Stimulated activated CD4-positive, alpha-beta T cell treated with anti-CD3 and anti-CD28 coated beads, Interleukin-12 subunit alpha, Interleukin-12 subunit beta, amount 100 ng/mL, for 4 hours (primary cell): ENCODE measurements around the gene CARM1.
"Not testable (repeated sequence)": the region's sequence is repeated elsewhere in the genome, so short reads cannot be mapped to it uniquely, and the experiment has no call there.

ENCODE experiments used
- DNase-seq: peaks from one replicate; pipeline ENCODE4 v3.0.0-alpha.2; 2020

Gene CARM1

GRCh38 chr19:10876459-10877240 is 5.3 kb downstream of the CARM1 start:
- no peak for DNase-seq

GRCh38 chr19:10877608-10878007 is 6.3 kb downstream of the CARM1 start:
- DNase-seq: not testable (repeated sequence)

GRCh38 chr19:10878253-10878652 is 6.9 kb downstream of the CARM1 start:
- DNase-seq: no peak

- no peak for DNase-seq
Observed at GRCh38 chr19:10881403-10882107, 10.2 kb downstream of the CARM1 start.

- DNase-seq: no peak
Observed at GRCh38 chr19:10882108-10882457, 10.7 kb downstream of the CARM1 start.

- DNase-seq: no peak
Observed at GRCh38 chr19:10884274-10884673, 12.9 kb downstream of the CARM1 start.

- no peak for DNase-seq
Observed at GRCh38 chr19:10885201-10886169, 14.1 kb downstream of the CARM1 start.

- DNase-seq: no peak
Observed at GRCh38 chr19:10887616-10888367, 16.4 kb downstream of the CARM1 start.

- no peak for DNase-seq
Observed at GRCh38 chr19:10888421-10888866, 17.1 kb downstream of the CARM1 start.

GRCh38 chr19:10889880-10890279 is 18.5 kb downstream of the CARM1 start:
- DNase-seq: no peak

GRCh38 chr19:10891405-10892086 is 20.2 kb downstream of the CARM1 start:
- no peak for DNase-seq

GRCh38 chr19:10892256-10892655 is 20.9 kb downstream of the CARM1 start:
- DNase-seq: no peak

GRCh38 chr19:10894911-10895213 is 23.5 kb downstream of the CARM1 start:
- DNase-seq: no peak

GRCh38 chr19:10895363-10895762 is 24.0 kb downstream of the CARM1 start:
- DNase-seq: no peak

GRCh38 chr19:10895920-10896319 is 24.6 kb downstream of the CARM1 start:
- no peak for DNase-seq

GRCh38 chr19:10896851-10897526 is 25.6 kb downstream of the CARM1 start:
- DNase-seq: no peak

- no peak for DNase-seq
Observed at GRCh38 chr19:10898633-10899032, 27.3 kb downstream of the CARM1 start.

GRCh38 chr19:10899151-10899653 is 27.8 kb downstream of the CARM1 start:
- no peak for DNase-seq

GRCh38 chr19:10907925-10908324 is 36.6 kb downstream of the CARM1 start:
- no peak for DNase-seq

- no peak for DNase-seq
Observed at GRCh38 chr19:10908380-10908960, 37.1 kb downstream of the CARM1 start.
